ENCODE data around the gene CDC26.

GRCh38 chr9:113290052-113290607 lies 14.8 kb upstream of the CDC26 start:
- TF ChIP-seq CTCF (IDR thresholded peaks at IDR 0.05; ENCODE audit: low read length) (no peak), EZH2 (optimal IDR thresholded peaks at IDR 0.05; ENCODE audit: low read depth, low read length) (no peak)
